Measurements from ENCODE around the gene CCDC92. TPM values are rescaled to one million over a fixed set of nuclear protein-coding genes. Genes with fewer than 3 reads are reported as not detected.

The CCDC92 gene
- polyA plus RNA-seq, 2 of the 4 experiments (the other 2 are of a cell fraction) = 27.2 to 27.5 TPM

- Histone ChIP-seq H3K4me2 (no peak overlapping the region), H3K4me3 (no peak overlapping the region), H3K4me1 (peaks cover 29% of the 10 kb centered on the region; the same call in 2 of the 3 replicates), H3K27ac (no peak overlapping the region), H3K9me3 (no peaks in the 10 kb centered on the region)
- WGBS (ENCODE audit: missing lambda C conversion rate) = 76% methylated on average over 3 of the region's 3 CpGs
- no peak for DNase-seq (ENCODE audit: low read depth in 1 of 2, low spot score in 1 of 2)
- CTCF ChIA-PET = interaction anchor here (1.0 kb wide), 1 partner anchor 164 kb away, joined by 3 read pairs; no protein-coding TSS in a partner anchor
- FAIRE-seq = no peak
- POLR2A ChIA-PET = no interaction called here
- TF ChIP-seq CEBPB (IDR thresholded peaks at IDR 0.05) (no peak), EP300 (IDR thresholded peaks at IDR 0.05) (no peak), MAX (IDR thresholded peaks at IDR 0.05) (no peak), JUN (IDR thresholded peaks at IDR 0.05) (no peak), RCOR1 (IDR thresholded peaks at IDR 0.05; ENCODE audit: low read depth, low read length) (no peak), EHMT2 (IDR thresholded peaks at IDR 0.05; ENCODE audit: low read depth) (no peak), SREBF2 (IDR thresholded peaks at IDR 0.05) (no peak), JUNB (IDR thresholded peaks at IDR 0.05) (no peak), REST (IDR thresholded peaks at IDR 0.05) (no peak), NFE2L2 (conservative IDR thresholded peaks at IDR 0.05; ENCODE audit: low read length) (no peak)
- ATAC-seq = no peak
Measured at GRCh38 chr12:123966596-123966995, 6.0 kb downstream of the CCDC92 start.

GRCh38 chr12:123965382-123965781 lies 7.2 kb downstream of the CCDC92 start:
- ChIA-PET CTCF (interaction anchor here (1.1 to 1.7 kb wide), 4 partner anchors 12 to 165 kb away, joined by 3 to 5 read pairs (median 4); no protein-coding TSS in a partner anchor), POLR2A (no interaction called here)
- no peak overlapping the region for H3K27ac ChIP-seq
- H3K4me3 ChIP-seq = no peak overlapping the region
- ATAC-seq (no peak; a peak in 1 of 6 replicates), FAIRE-seq (no peak), DNase-seq (ENCODE audit: low read depth in 1 of 2, low spot score in 1 of 2) (no peak)
- WGBS (ENCODE audit: missing lambda C conversion rate) = 69% methylated on average over 5 of the region's 5 CpGs
- no peaks in the 10 kb centered on the region for H3K9me3 ChIP-seq
- TF ChIP-seq GATA3 (IDR thresholded peaks at IDR 0.05; ENCODE audit: borderline replicate concordance) (no peak), CBX8 (IDR thresholded peaks at IDR 0.05) (no peak), ZFP36 (IDR thresholded peaks at IDR 0.05; ENCODE audit: borderline replicate concordance, partially characterized antibody) (no peak), ZNF302 (CRISPR knock-in tag; IDR thresholded peaks at IDR 0.05) (no peak), TP53 (CRISPR knock-in tag; IDR thresholded peaks at IDR 0.05) (no peak), NR3C1 (IDR thresholded peaks at IDR 0.05) (no peak), HOXB13 (CRISPR knock-in tag; IDR thresholded peaks at IDR 0.05; ENCODE audit: low read depth) (no peak), MAX (IDR thresholded peaks at IDR 0.05) (no peak), TFCP2L1 (CRISPR knock-in tag; IDR thresholded peaks at IDR 0.05) (no peak), HOXB5 (CRISPR knock-in tag; IDR thresholded peaks at IDR 0.05) (no peak), RCOR1 (IDR thresholded peaks at IDR 0.05; ENCODE audit: low read depth, low read length) (no peak)
- peaks cover 19% of the 10 kb centered on the region; the same call in 2 of the 3 replicates for H3K4me1 ChIP-seq
- H3K4me2 ChIP-seq = no peak overlapping the region

- FAIRE-seq = no peak
- POLR2A ChIA-PET = interaction anchor here (1.3 kb wide), 1 partner anchor 9 kb away, joined by 5 read pairs; the partner anchor contains the start of genes CCDC92 and ZNF664
Measured at GRCh38 chr12:123963821-123964220, 8.8 kb downstream of the CCDC92 start.

More at GRCh38 chr12:123963821-123964220, 8.8 kb downstream of the CCDC92 start:
- Histone ChIP-seq H3K4me1 (peaks cover 3% of the 10 kb centered on the region; the same call in 2 of the 3 replicates), H3K27ac (no peak overlapping the region), H3K4me2 (no peak overlapping the region), H3K4me3 (no peak overlapping the region), H3K9me3 (no peaks in the 10 kb centered on the region)
- ATAC-seq (no peak), DNase-seq (ENCODE audit: low read depth in 1 of 2, low spot score in 1 of 2) (no peak)
- WGBS (ENCODE audit: missing lambda C conversion rate) = 93% methylated on average over 4 of the region's 4 CpGs
- CTCF ChIA-PET = interaction anchor here (1.0 to 1.7 kb wide), 2 partner anchors 20 to 58 kb away, joined by 4 to 5 read pairs; no protein-coding TSS in a partner anchor
- TF ChIP-seq NPAS2 (CRISPR knock-in tag; IDR thresholded peaks at IDR 0.05; ENCODE audit: borderline replicate concordance) (no peak), HOXB13 (CRISPR knock-in tag; IDR thresholded peaks at IDR 0.05; ENCODE audit: low read depth) (no peak), ZSCAN20 (CRISPR knock-in tag; IDR thresholded peaks at IDR 0.05) (no peak), GATA3 (IDR thresholded peaks at IDR 0.05; ENCODE audit: borderline replicate concordance) (no peak), HOXA7 (CRISPR knock-in tag; IDR thresholded peaks at IDR 0.05) (no peak), TFCP2L1 (CRISPR knock-in tag; IDR thresholded peaks at IDR 0.05) (no peak), ZNF302 (CRISPR knock-in tag; IDR thresholded peaks at IDR 0.05) (no peak), PBX3 (IDR thresholded peaks at IDR 0.05) (no peak), CBX8 (IDR thresholded peaks at IDR 0.05) (no peak), MAZ (IDR thresholded peaks at IDR 0.05; ENCODE audit: borderline replicate concordance, low read depth, low read length) (no peak), HOXB5 (CRISPR knock-in tag; IDR thresholded peaks at IDR 0.05) (no peak), SREBF2 (IDR thresholded peaks at IDR 0.05) (no peak), HMGXB4 (CRISPR knock-in tag; IDR thresholded peaks at IDR 0.05; ENCODE audit: borderline replicate concordance) (no peak)

All from A549 (cell line).